ENCODE results near the gene OR6M1. TPM values are rescaled to one million over a fixed set of nuclear protein-coding genes. Genes with fewer than 3 reads are reported as not detected.

Gene OR6M1
- total and polyA plus RNA-seq, 4 donors, result not detected

DNA sequence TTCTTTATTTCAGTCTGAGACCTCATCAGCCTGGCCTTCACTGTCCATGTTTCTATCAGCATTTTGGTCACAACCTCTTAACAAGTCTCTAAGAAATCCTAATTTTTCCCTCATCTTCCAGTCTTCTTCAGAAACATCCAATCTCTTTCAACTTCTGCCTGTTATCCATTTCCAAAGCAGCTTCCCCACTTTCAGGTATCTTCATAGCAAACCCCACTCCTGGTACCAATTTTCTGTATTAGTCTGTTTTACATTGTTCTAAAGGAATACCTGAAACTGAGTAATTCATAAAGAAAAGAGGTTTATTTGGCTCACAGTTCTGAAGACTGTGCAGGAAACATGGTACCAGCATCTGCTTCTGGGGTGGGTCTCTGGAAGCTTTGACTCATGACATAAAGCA is 43.7 kb downstream of the OR6M1 start:
- DNase-seq (ENCODE audit: low read depth in 4 of 6, low spot score in 6 of 6), result no peak
- H3K4me1 ChIP-seq (ENCODE audit: control insufficient read depth, insufficient read depth, low read length), result no peaks in the 10 kb centered on the region
- no peaks in the 10 kb centered on the region for H3K36me3 ChIP-seq (ENCODE audit: control insufficient read depth, insufficient read depth, low read length)
- H3K9me3 ChIP-seq (ENCODE audit: control insufficient read depth, insufficient read depth, low read length), result peaks cover 2% of the 10 kb centered on the region
- no peaks in the 10 kb centered on the region for H3K27me3 ChIP-seq (ENCODE audit: control insufficient read depth, insufficient read depth, low read length)
- H3K27ac ChIP-seq (ENCODE audit: low read depth, low read length), result no peak overlapping the region
- no peak overlapping the region for H3K4me3 ChIP-seq (ENCODE audit: low read depth, low read length)

DNA sequence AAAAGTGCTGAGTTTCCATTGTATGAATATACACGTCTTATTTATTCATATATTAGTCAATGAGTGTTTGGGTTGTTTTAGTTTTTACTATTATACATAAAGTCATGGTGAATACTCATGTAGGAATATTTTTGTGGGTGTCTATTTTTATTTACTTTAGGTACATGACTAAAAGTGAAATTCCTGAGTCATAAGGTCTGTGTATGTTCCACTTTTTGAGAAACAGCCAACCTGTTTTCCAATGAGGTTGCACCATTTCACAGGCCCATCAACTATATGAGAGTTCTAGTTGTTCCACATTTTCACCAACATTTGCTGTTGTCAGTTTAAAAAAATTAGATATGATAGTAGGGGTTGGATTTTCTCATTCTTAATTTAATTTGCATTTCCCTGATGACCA is 45.3 kb downstream of the OR6M1 start:
- no CpG with 5 or more reads among the region's 1 CpG for WGBS (ENCODE audit: insufficient coverage)
- no peaks in the 10 kb centered on the region for H3K27me3 ChIP-seq (ENCODE audit: control insufficient read depth, insufficient read depth, low read length)
- no peak overlapping the region for H3K4me3 ChIP-seq (ENCODE audit: low read depth, low read length)
- H3K27ac ChIP-seq (ENCODE audit: low read depth, low read length), result no peak overlapping the region
- no peak for DNase-seq (ENCODE audit: low read depth in 4 of 6, low spot score in 6 of 6)
- peaks cover 2% of the 10 kb centered on the region for H3K9me3 ChIP-seq (ENCODE audit: control insufficient read depth, insufficient read depth, low read length)
- no peaks in the 10 kb centered on the region for H3K36me3 ChIP-seq (ENCODE audit: control insufficient read depth, insufficient read depth, low read length)
- no peaks in the 10 kb centered on the region for H3K4me1 ChIP-seq (ENCODE audit: control insufficient read depth, insufficient read depth, low read length)

DNA sequence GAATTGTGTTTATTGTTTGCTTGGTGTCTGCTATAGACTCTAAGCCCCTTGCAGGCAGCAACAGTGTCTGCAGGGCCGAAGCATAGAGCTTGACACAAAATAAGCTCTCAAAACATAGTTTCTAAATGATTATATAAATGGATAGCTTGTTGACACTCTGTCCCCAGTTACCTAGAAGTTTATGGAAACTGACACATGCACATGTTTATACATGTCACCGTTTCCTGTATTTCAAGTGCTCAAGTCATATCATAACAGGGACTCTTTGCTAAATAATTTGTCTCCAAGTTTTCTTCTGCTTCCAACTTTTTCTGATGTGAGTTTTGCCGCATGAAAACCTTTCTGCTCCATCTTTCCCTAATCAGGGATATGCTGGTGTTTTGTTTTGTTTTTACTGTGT is 48.2 kb downstream of the OR6M1 start:
- no peaks in the 10 kb centered on the region for H3K4me1 ChIP-seq (ENCODE audit: control insufficient read depth, insufficient read depth, low read length)
- H3K36me3 ChIP-seq (ENCODE audit: control insufficient read depth, insufficient read depth, low read length), result no peaks in the 10 kb centered on the region
- DNase-seq (ENCODE audit: low read depth in 4 of 6, low spot score in 6 of 6), result no peak
- H3K27ac ChIP-seq (ENCODE audit: low read depth, low read length), result no peak overlapping the region
- no peak overlapping the region for H3K4me3 ChIP-seq (ENCODE audit: low read depth, low read length)
- WGBS (ENCODE audit: insufficient coverage), result no CpG with 5 or more reads among the region's 3 CpGs
- peaks cover 2% of the 10 kb centered on the region for H3K9me3 ChIP-seq (ENCODE audit: control insufficient read depth, insufficient read depth, low read length)
- H3K27me3 ChIP-seq (ENCODE audit: control insufficient read depth, insufficient read depth, low read length), result no peaks in the 10 kb centered on the region

DNA sequence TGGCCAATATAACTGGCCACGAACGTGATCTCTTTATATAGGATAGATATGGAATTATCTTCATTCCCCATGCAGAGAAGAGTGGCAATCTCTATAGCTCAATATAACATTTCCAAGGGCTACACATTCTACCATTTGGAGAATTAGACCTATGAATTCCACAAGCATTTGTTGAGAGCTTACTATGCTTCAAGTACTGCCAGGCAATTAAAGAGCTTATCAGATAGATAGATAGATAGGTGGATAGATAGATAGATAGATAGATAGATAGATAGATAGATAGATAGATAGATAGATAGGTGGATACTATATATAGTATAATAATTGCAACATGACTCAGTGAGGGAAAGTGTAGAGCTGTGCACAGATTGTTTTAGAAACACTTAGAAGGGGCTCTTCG is 50.3 kb downstream of the OR6M1 start:
- Histone ChIP-seq H3K4me3 (ENCODE audit: low read depth, low read length) (no peak overlapping the region), H3K36me3 (ENCODE audit: control insufficient read depth, insufficient read depth, low read length) (no peaks in the 10 kb centered on the region), H3K27me3 (ENCODE audit: control insufficient read depth, insufficient read depth, low read length) (no peaks in the 10 kb centered on the region), H3K4me1 (ENCODE audit: control insufficient read depth, insufficient read depth, low read length) (no peaks in the 10 kb centered on the region), H3K9me3 (ENCODE audit: control insufficient read depth, insufficient read depth, low read length) (no peaks in the 10 kb centered on the region), H3K27ac (ENCODE audit: low read depth, low read length) (no peak overlapping the region)
- 81% methylated on average over 1 of the region's 3 CpGs for WGBS (ENCODE audit: insufficient coverage)
- DNase-seq (ENCODE audit: low read depth in 4 of 6, low spot score in 6 of 6), result no peak

Small RNA genes within 50 kb of the gene (small RNA-seq; reads per million reads assigned to genes)
- gene RNU1-21P (ENCODE audit: low replicate concordance), result 0.06 reads per million

Other genes starting within 250 kb of the OR6M1 start
- gene SCN3B, start 151.7 kb downstream of the OR6M1 start, total RNA-seq, result 10 to 100 TPM; 21.0 to 54.7 TPM
- gene SCN3B, start 151.7 kb downstream of the OR6M1 start, polyA plus RNA-seq (ENCODE audit: insufficient read length in 2 of 2), result 10 to 100 TPM; 93.1 to 97.5 TPM
- gene ZNF202, start 64.7 kb downstream of the OR6M1 start, total RNA-seq, result 10 to 100 TPM; 10.7 to 11.1 TPM
- 10 to 100 TPM; 13.9 to 15.0 TPM for gene ZNF202, start 64.7 kb downstream of the OR6M1 start, polyA plus RNA-seq (ENCODE audit: insufficient read length in 2 of 2)
- not detected for gene OR6X1, start 51.8 kb downstream of the OR6M1 start, total RNA-seq
- not detected for gene OR6X1, start 51.8 kb downstream of the OR6M1 start, polyA plus RNA-seq (ENCODE audit: insufficient read length in 2 of 2)
- gene TMEM225, start 79.3 kb upstream of the OR6M1 start, total RNA-seq, result not detected
- gene TMEM225, start 79.3 kb upstream of the OR6M1 start, polyA plus RNA-seq (ENCODE audit: insufficient read length in 2 of 2), result not detected
- under 1 TPM; 0.06 to 0.10 TPM for gene OR8D4, start 95.8 kb upstream of the OR6M1 start, total RNA-seq
- not detected for gene OR8D4, start 95.8 kb upstream of the OR6M1 start, polyA plus RNA-seq (ENCODE audit: insufficient read length in 2 of 2)
- not detected for gene OR4D5, start 133.3 kb upstream of the OR6M1 start, total RNA-seq
- not detected for gene OR4D5, start 133.3 kb upstream of the OR6M1 start, polyA plus RNA-seq (ENCODE audit: insufficient read length in 2 of 2)
- gene OR6T1, start 137.5 kb upstream of the OR6M1 start, total RNA-seq, result not detected
- gene OR6T1, start 137.5 kb upstream of the OR6M1 start, polyA plus RNA-seq (ENCODE audit: insufficient read length in 2 of 2), result not detected
- gene OR10S1, start 171.4 kb upstream of the OR6M1 start, total RNA-seq, result not detected
- not detected for gene OR10S1, start 171.4 kb upstream of the OR6M1 start, polyA plus RNA-seq (ENCODE audit: insufficient read length in 2 of 2)
- gene OR10G6, start 188.8 kb upstream of the OR6M1 start, total RNA-seq, result not detected
- not detected for gene OR10G6, start 188.8 kb upstream of the OR6M1 start, polyA plus RNA-seq (ENCODE audit: insufficient read length in 2 of 2)
- gene OR10G4, start 206.6 kb upstream of the OR6M1 start, total RNA-seq, result not detected
- gene OR10G4, start 206.6 kb upstream of the OR6M1 start, polyA plus RNA-seq (ENCODE audit: insufficient read length in 2 of 2), result not detected
- gene OR10G9, start 216.7 kb upstream of the OR6M1 start, total RNA-seq, result not detected
- gene OR10G9, start 216.7 kb upstream of the OR6M1 start, polyA plus RNA-seq (ENCODE audit: insufficient read length in 2 of 2), result not detected
- gene OR10G8, start 220.4 kb upstream of the OR6M1 start, total RNA-seq, result not detected
- gene OR10G8, start 220.4 kb upstream of the OR6M1 start, polyA plus RNA-seq (ENCODE audit: insufficient read length in 2 of 2), result not detected
- not detected for gene OR10G7, start 235.0 kb upstream of the OR6M1 start, total RNA-seq
- gene OR10G7, start 235.0 kb upstream of the OR6M1 start, polyA plus RNA-seq (ENCODE audit: insufficient read length in 2 of 2), result not detected